GM23338 (cell line): Measurements from ENCODE around the gene SYPL2. TPM values are rescaled to one million over a fixed set of nuclear protein-coding genes. Genes with fewer than 3 reads are reported as not detected.

ENCODE experiments used
- ATAC-seq: fragments of 200-7000 bp; cut with Tn5 transposase; 3 replicates; pipeline ENCODE4 v1.9.1; 2020
- DNase-seq: peaks from one replicate; pipeline ENCODE4 v3.0.0-alpha.2; 2015; ENCODE audit warnings: low spot score
- H2AFZ ChIP-seq: fragments of 200-600 bp; sonication (generic); 2 replicates; pipeline ENCODE4 v1.8.0; 2016; ENCODE audit warnings: antibody characterized with exemption, mild to moderate bottlenecking, moderate library complexity
- H3F3A ChIP-seq: fragments of 200-600 bp; sonication (generic); replicated peaks from 2 replicates; pipeline ENCODE4 v1.8.0; 2017; ENCODE audit warnings: antibody characterized with exemption, mixed run types, low read depth
- H3K27ac ChIP-seq: fragments of 200-600 bp; sonication (generic); 2 replicates; pipeline ENCODE4 v1.6.1; 2016; ENCODE audit warnings: low read depth
- H3K27me3 ChIP-seq: fragments of 200-600 bp; sonication (generic); 2 replicates; pipeline ENCODE4 v1.8.0; 2016; ENCODE audit warnings: mild to moderate bottlenecking, mixed run types, moderate library complexity; ENCODE audit not compliant: insufficient read depth
- H3K36me3 ChIP-seq: fragments of 200-600 bp; sonication (generic); 2 replicates; pipeline ENCODE4 v1.8.0; 2016; ENCODE audit warnings: mild to moderate bottlenecking; ENCODE audit not compliant: insufficient read depth
- H3K4me1 ChIP-seq: fragments of 200-600 bp; sonication (generic); 2 replicates; pipeline ENCODE4 v1.8.0; 2016; ENCODE audit warnings: mild to moderate bottlenecking, moderate library complexity; ENCODE audit not compliant: insufficient read depth
- H3K4me2 ChIP-seq: fragments of 200-600 bp; sonication (generic); 2 replicates; pipeline ENCODE4 v1.7.1; 2017; ENCODE audit warnings: mixed run types
- H3K4me3 ChIP-seq: fragments of 200-600 bp; sonication (generic); 2 replicates; pipeline ENCODE4 v1.6.1; 2016; ENCODE audit warnings: mixed run types
- H3K79me2 ChIP-seq: fragments of 200-600 bp; sonication (generic); replicated peaks from 2 replicates; pipeline ENCODE4 v1.8.0; 2017; ENCODE audit warnings: mild to moderate bottlenecking; ENCODE audit not compliant: insufficient read depth
- H3K9me2 ChIP-seq: fragments of 200-600 bp; sonication (generic); 2 replicates; pipeline ENCODE4 v1.8.0; 2017; ENCODE audit not compliant: insufficient read depth
- H4K20me1 ChIP-seq: fragments of 200-600 bp; sonication (generic); replicated peaks from 2 replicates; pipeline ENCODE4 v1.8.0; 2017; ENCODE audit warnings: mild to moderate bottlenecking; ENCODE audit not compliant: insufficient read depth
- H3K27ac Mint-ChIP-seq: 2 replicates; pipeline ENCODE4 v1.8.0; 2020; ENCODE audit warnings: inconsistent platforms, mild to moderate bottlenecking, moderate library complexity, mixed read lengths
- H3K27me3 Mint-ChIP-seq: 3 replicates; pipeline ENCODE4 v1.8.0; 2022; ENCODE audit warnings: low read depth, mild to moderate bottlenecking, moderate library complexity, mixed read lengths, inconsistent platforms; ENCODE audit not compliant: insufficient read depth, poor library complexity
- H3K36me3 Mint-ChIP-seq: 3 replicates; pipeline ENCODE4 v1.8.0; 2021; ENCODE audit warnings: low read depth, mild to moderate bottlenecking, inconsistent platforms, moderate library complexity, mixed read lengths
- H3K4me1 Mint-ChIP-seq: 3 replicates; pipeline ENCODE4 v1.8.0; 2020; ENCODE audit warnings: mild to moderate bottlenecking, inconsistent platforms, mixed read lengths
- H3K4me3 Mint-ChIP-seq: 3 replicates; pipeline ENCODE4 v1.8.0; 2021; ENCODE audit warnings: moderate library complexity, mild to moderate bottlenecking, inconsistent platforms, mixed read lengths
- H3K9me3 Mint-ChIP-seq: 3 replicates; pipeline ENCODE4 v1.8.0; 2020; ENCODE audit warnings: moderate library complexity, mild to moderate bottlenecking, inconsistent platforms, mixed read lengths
- CREB1 ChIP-seq: fragments of 250-450 bp; sonication (Bioruptor Pico); IDR thresholded peaks from 2 replicates; pipeline ENCODE4 v1.5.0; 2020; ENCODE audit warnings: low read depth, mild to moderate bottlenecking, moderate library complexity
- CTCF ChIP-seq, 2 experiments: fragments of 200-600 bp in 1 of 2; sonication (generic) in 1 of 2; conservative IDR thresholded peaks; 2 replicates each; pipeline versions ENCODE4 v1.5.1 to v1.6.1; 2016 to 2017; ENCODE audit warnings: antibody characterized with exemption in 2 of 2, low read depth in 2 of 2, mild to moderate bottlenecking in 2 of 2, moderate library complexity in 1 of 2
- EZH2 ChIP-seq: fragments of 200-600 bp; sonication (generic); IDR thresholded peaks from one replicate; pipeline ENCODE4 v1.8.0; 2017; ENCODE audit warnings: antibody characterized with exemption, mild to moderate bottlenecking, low read depth; ENCODE audit not compliant: unreplicated experiment
- EZH2phosphoT487 ChIP-seq: fragments of 200-600 bp; sonication (generic); IDR thresholded peaks from one replicate; pipeline ENCODE4 v1.8.1; 2018; ENCODE audit warnings: antibody characterized with exemption; ENCODE audit not compliant: unreplicated experiment
- JUNB ChIP-seq: IDR thresholded peaks from one replicate; pipeline ENCODE4 v1.6.1; 2016; ENCODE audit warnings: antibody characterized with exemption; ENCODE audit not compliant: unreplicated experiment
- NANOG ChIP-seq: IDR thresholded peaks from 2 replicates; pipeline ENCODE4 v1.6.1; 2016; ENCODE audit warnings: antibody characterized with exemption, borderline replicate concordance
- POLR2AphosphoS5 ChIP-seq: IDR thresholded peaks from 2 replicates; pipeline ENCODE4 v1.6.1; 2016; ENCODE audit warnings: antibody characterized with exemption, low read depth
- REST ChIP-seq: IDR thresholded peaks from one replicate; pipeline ENCODE4 v1.6.1; 2018; ENCODE audit warnings: antibody characterized with exemption; ENCODE audit not compliant: unreplicated experiment
- STAT1 ChIP-seq: IDR thresholded peaks from one replicate; pipeline ENCODE4 v1.6.1; 2016; ENCODE audit warnings: antibody characterized with exemption; ENCODE audit not compliant: unreplicated experiment
- ZNF114 ChIP-seq: fragments of 250-450 bp; sonication (Bioruptor Pico); IDR thresholded peaks from 2 replicates; pipeline ENCODE4 v1.5.0; 2020; ENCODE audit warnings: mild to moderate bottlenecking, moderate library complexity
- ZNF331 ChIP-seq: fragments of 250-450 bp; sonication (Bioruptor Pico); IDR thresholded peaks from 2 replicates; pipeline ENCODE4 v1.5.0; 2020; ENCODE audit warnings: low read depth, mild to moderate bottlenecking, moderate library complexity
- ZNF462 ChIP-seq: fragments of 250-450 bp; sonication (Bioruptor Pico); IDR thresholded peaks from 2 replicates; pipeline ENCODE4 v1.5.0; 2020; ENCODE audit warnings: mild to moderate bottlenecking, moderate library complexity
- polyA plus RNA-seq: library from polyadenylated mRNA; unstranded; fragments of >200 nt; fragmentation: Nextera tagmentation; extraction: Ambion mirVana; gene quantifications from 2 replicates; pipeline ENCODE4 v1.2.1, GENCODE V29; 2016
- total RNA-seq: library from RNA; depleted of rRNA; stranded (reverse); fragments of >200 nt; shearing (Covaris generic); gene quantifications from 2 replicates; pipeline ENCODE4 v1.2.3, GENCODE V29; 2014
- TF ChIP-seq, protein P1 (sequence below): IDR thresholded peaks from 2 replicates; pipeline ENCODE4 v1.6.1; 2016; ENCODE audit warnings: antibody characterized with exemption

Gene SYPL2
- total and polyA plus RNA-seq, 2 experiments from 2014 or later, result 0.40 to 0.49 TPM

DNA sequence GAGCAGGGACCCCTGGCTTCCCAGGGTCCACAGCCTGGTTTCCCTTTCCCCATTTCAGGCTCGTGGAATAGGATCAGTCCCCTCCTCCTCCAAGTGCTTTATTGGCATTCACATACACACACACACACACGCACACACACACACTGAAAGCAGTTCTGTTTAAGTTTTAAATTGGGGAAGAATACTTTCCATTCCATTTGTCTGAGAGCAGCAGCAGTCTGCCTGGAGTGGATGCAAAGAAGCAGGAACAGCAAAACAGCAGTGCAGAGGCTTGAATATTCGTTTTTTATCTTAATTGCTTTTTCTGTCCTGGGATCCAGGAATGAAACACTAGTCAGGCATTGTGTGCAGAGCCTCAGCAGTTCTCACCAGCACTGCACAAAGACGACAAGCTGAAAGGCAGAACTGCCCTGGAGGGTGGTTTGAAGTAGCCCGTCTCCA lies 34.6 kb downstream of the SYPL2 start:
- H3K9me3 Mint-ChIP-seq, result no peaks in the 10 kb centered on the region

More for the DNA sequence above, 34.6 kb downstream of the SYPL2 start:
- no peak overlapping the region for H3K27ac Mint-ChIP-seq
- no peak overlapping the region for H3K4me3 ChIP-seq
- no peaks in the 10 kb centered on the region for H3K79me2 ChIP-seq
- H4K20me1 ChIP-seq, result no peaks in the 10 kb centered on the region
- no peaks in the 10 kb centered on the region for H3K27me3 ChIP-seq
- peaks cover 11% of the 10 kb centered on the region for H3K36me3 Mint-ChIP-seq
- DNase-seq (no peak), ATAC-seq (no peak)
- H3K4me3 Mint-ChIP-seq, result no peak overlapping the region
- H3K36me3 ChIP-seq, result no peaks in the 10 kb centered on the region
- peaks cover 16% of the 10 kb centered on the region for H3K4me1 ChIP-seq
- no peaks in the 10 kb centered on the region; the same call in 1 of the 2 replicates for H3K9me2 ChIP-seq
- H3K4me1 Mint-ChIP-seq, result peaks cover 28% of the 10 kb centered on the region
- H3K27me3 Mint-ChIP-seq, result peaks cover 12% of the 10 kb centered on the region
- H2AFZ ChIP-seq, result no peak overlapping the region
- H3F3A ChIP-seq, result no peaks in the 10 kb centered on the region
- TF ChIP-seq ZNF462 (CRISPR knock-in tag) (no peak), EZH2phosphoT487 (no peak), REST (no peak), STAT1 (no peak), NANOG (no peak), JUNB (no peak), EZH2 (no peak), ZNF114 (CRISPR knock-in tag) (no peak), CREB1 (CRISPR knock-in tag) (no peak), CTCF (conservative IDR thresholded peaks at IDR 0.05; ENCODE audit: low read depth in 2 of 2) (no peak), ZNF331 (CRISPR knock-in tag) (no peak), POLR2AphosphoS5 (no peak)
- TF ChIP-seq, protein P1, sequence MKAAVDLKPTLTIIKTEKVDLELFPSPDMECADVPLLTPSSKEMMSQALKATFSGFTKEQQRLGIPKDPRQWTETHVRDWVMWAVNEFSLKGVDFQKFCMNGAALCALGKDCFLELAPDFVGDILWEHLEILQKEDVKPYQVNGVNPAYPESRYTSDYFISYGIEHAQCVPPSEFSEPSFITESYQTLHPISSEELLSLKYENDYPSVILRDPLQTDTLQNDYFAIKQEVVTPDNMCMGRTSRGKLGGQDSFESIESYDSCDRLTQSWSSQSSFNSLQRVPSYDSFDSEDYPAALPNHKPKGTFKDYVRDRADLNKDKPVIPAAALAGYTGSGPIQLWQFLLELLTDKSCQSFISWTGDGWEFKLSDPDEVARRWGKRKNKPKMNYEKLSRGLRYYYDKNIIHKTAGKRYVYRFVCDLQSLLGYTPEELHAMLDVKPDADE, result no peak
- no peak overlapping the region for H3K4me2 ChIP-seq
- H3K27ac ChIP-seq, result no peak overlapping the region
